Gastrocnemius medialis (tissue), 4 donors: ENCODE measurements around the gene CELF4. TPM values are rescaled to one million over a fixed set of nuclear protein-coding genes. Genes with fewer than 3 reads are reported as not detected.

Experiments used
- ATAC-seq, 2 donors: fragments of 150-250 bp; one replicate each; pipeline ENCODE4 v1.9.1; 2016
- DNase-seq, 2 donors: peaks; one replicate each; pipeline ENCODE4 v3.0.0-alpha.2; 2019
- H3K27ac ChIP-seq, 4 donors: fragments of 200-600 bp; sonication (generic); 1 replicate in 1 of 4; 2 replicates in 3 of 4; pipeline ENCODE4 v1.5.1; 2016 to 2018; ENCODE audit warnings: mild to moderate bottlenecking in 2 of 4, moderate library complexity in 1 of 4
- H3K27me3 ChIP-seq, 3 donors: fragments of 200-600 bp; sonication (generic) in 2 of 3; 1 replicate in 1 of 3; 2 replicates in 2 of 3; pipeline versions ENCODE4 v1.5.1 to v1.6.0; 2016 to 2019; ENCODE audit warnings: mild to moderate bottlenecking in 1 of 3, moderate library complexity in 1 of 3
- H3K36me3 ChIP-seq, 2 donors: fragments of 200-600 bp; sonication (generic) in 1 of 2; one replicate each; pipeline ENCODE4 v1.5.1; 2017 to 2018
- H3K4me1 ChIP-seq, 2 donors: fragments of 200-600 bp; sonication (generic) in 1 of 2; one replicate each; pipeline ENCODE4 v1.5.1; 2016 to 2017; ENCODE audit warnings: mild to moderate bottlenecking in 2 of 2
- H3K4me3 ChIP-seq, 4 donors: fragments of 200-600 bp; sonication (generic) in 3 of 4; 1 replicate in 1 of 4; 2 replicates in 3 of 4; pipeline ENCODE4 v1.5.1; 2016 to 2019; ENCODE audit warnings: mild to moderate bottlenecking in 2 of 4
- H3K9me3 ChIP-seq, 3 donors: fragments of 200-600 bp; sonication (generic) in 2 of 3; 1 replicate in 1 of 3; 2 replicates in 2 of 3; pipeline ENCODE4 v1.5.1; 2016 to 2019
- POLR2A ChIP-seq, 2 donors: fragments of 450-650 bp; IDR thresholded peaks; one replicate each; pipeline ENCODE4 v1.6.1; 2017; ENCODE audit warnings: antibody characterized with exemption in 2 of 2, mild to moderate bottlenecking in 2 of 2, moderate library complexity in 2 of 2
- in situ Hi-C, 4 donors: fragments of 200-750 bp; cut with MboI; loops; one replicate each; pipeline versions ENCODE4 v1.15.0 to v1.8.0; 2017; ENCODE audit warnings: low sequenced_read_pairs in 4 of 4
- intact Hi-C: fragments of 100-400 bp; cut with DNase I; formaldehyde crosslinking; loops from one replicate; pipeline ENCODE4 v1.15.1; 2023; ENCODE audit warnings: low total_unique reads
- total RNA-seq, 4 donors: library from RNA; depleted of rRNA; stranded (reverse); fragments of >200 nt; gene quantifications; one replicate each; pipeline versions ENCODE4 v1.1.0 to v1.2.3, GENCODE V29; 2016
- TF ChIP-seq, protein P1 (sequence below), 5 experiments: fragments of 450-650 bp in 3 of 5; fragments of 200-600 bp in 2 of 5; sonication (generic) in 2 of 5; IDR thresholded peaks in 4 of 5; conservative IDR thresholded peaks in 1 of 5; 1 replicate in 4 of 5; 2 replicates in 1 of 5; pipeline ENCODE4 v1.5.1; 2016 to 2019; ENCODE audit warnings: antibody characterized with exemption in 5 of 5, mild to moderate bottlenecking in 3 of 5, moderate library complexity in 3 of 5

The CELF4 gene
- total RNA-seq, 4 donors from 2014 or later = not detected

DNA sequence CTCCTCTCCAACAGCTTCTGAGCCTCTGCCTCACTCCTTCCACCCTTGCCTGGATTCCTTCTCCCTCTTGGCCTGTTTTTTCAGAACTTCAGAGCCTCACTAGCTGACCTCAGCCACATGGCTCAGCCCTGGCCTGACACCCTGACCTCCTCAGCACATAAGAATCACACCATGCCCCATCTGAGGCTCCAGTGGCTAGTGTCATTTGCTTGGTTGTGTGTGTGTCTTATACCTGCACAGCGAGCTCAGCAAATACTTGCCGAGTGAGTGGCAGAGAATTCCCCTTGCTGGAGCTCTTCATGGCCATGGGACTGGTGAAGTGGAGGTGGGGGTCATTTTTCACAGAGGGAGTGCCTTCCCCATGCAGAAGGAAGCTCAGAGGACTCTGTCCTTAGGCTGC lies 70.2 kb downstream of the CELF4 start:
- in situ Hi-C loops (no loop called here), intact Hi-C loops (no loop called here)
- TF ChIP-seq POLR2A (IDR thresholded peaks at IDR 0.05) = no peak
- TF ChIP-seq, protein P1, sequence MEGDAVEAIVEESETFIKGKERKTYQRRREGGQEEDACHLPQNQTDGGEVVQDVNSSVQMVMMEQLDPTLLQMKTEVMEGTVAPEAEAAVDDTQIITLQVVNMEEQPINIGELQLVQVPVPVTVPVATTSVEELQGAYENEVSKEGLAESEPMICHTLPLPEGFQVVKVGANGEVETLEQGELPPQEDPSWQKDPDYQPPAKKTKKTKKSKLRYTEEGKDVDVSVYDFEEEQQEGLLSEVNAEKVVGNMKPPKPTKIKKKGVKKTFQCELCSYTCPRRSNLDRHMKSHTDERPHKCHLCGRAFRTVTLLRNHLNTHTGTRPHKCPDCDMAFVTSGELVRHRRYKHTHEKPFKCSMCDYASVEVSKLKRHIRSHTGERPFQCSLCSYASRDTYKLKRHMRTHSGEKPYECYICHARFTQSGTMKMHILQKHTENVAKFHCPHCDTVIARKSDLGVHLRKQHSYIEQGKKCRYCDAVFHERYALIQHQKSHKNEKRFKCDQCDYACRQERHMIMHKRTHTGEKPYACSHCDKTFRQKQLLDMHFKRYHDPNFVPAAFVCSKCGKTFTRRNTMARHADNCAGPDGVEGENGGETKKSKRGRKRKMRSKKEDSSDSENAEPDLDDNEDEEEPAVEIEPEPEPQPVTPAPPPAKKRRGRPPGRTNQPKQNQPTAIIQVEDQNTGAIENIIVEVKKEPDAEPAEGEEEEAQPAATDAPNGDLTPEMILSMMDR (IDR thresholded peaks at IDR 0.05 in 4 of 5, conservative IDR thresholded peaks at IDR 0.05 in 1 of 5) = no peak
- Histone ChIP-seq H3K4me3 (no peak overlapping the region), H3K9me3 (no peaks in the 10 kb centered on the region), H3K36me3 (no peaks in the 10 kb centered on the region), H3K27me3 (peaks cover 0 to 4% (median 1%) of the 10 kb centered on the region in 3 donors), H3K4me1 (no peaks in the 10 kb centered on the region), H3K27ac (no peak overlapping the region)
- no peak for DNase-seq
- ATAC-seq = no peak

GRCh38 chr18:37494406-37494805 lies 71.2 kb downstream of the CELF4 start:
- Histone ChIP-seq H3K4me3 (no peak overlapping the region), H3K36me3 (no peaks in the 10 kb centered on the region), H3K27ac (no peak overlapping the region), H3K4me1 (no peaks in the 10 kb centered on the region), H3K27me3 (peaks cover 0 to 13% (median 9%) of the 10 kb centered on the region in 3 donors), H3K9me3 (no peaks in the 10 kb centered on the region)
- in situ Hi-C loops = no loop called here
- intact Hi-C loops = no loop called here
- TF ChIP-seq POLR2A (IDR thresholded peaks at IDR 0.05) = no peak
- TF ChIP-seq, protein P1 (IDR thresholded peaks at IDR 0.05 in 4 of 5, conservative IDR thresholded peaks at IDR 0.05 in 1 of 5) = no peak
- DNase-seq (no peak), ATAC-seq (no peak)

DNA sequence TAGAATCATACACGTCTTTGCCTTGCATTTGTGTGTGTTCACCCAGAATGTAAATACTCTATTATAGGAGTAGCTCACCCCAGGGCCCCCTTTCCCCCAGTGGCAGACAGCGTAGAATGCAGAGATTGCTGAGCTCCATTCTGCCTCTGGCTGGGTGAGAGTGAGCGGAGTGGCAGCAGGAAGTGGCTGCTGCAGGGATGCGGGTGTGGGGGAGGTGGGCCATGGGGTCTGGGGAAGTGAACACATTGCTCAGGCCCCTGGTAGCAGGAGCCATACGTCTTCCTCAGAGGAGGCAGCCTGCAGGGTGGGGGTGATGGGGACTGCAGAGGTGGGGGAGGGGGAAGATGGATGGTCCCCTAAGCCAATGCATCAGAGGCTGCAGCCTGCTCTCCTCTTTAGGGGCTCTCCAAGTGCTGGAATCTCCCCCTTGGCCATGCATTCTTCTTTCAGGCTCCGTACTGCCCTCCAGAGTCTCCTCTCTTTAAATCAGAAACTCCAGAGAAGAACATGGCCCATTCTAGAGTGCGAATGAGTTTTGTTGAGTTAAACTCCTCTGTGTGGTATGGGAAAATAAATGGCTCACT lies 72.2 kb downstream of the CELF4 start:
- intact Hi-C loops (no loop called here), in situ Hi-C loops (no loop called here)
- H3K36me3 ChIP-seq = no peaks in the 10 kb centered on the region
- ATAC-seq = no peak
- H3K27me3 ChIP-seq = peaks cover 6 to 19% (median 19%) of the 10 kb centered on the region in 3 donors
- no peak for DNase-seq
- no peak overlapping the region for H3K4me3 ChIP-seq
- no peaks in the 10 kb centered on the region for H3K9me3 ChIP-seq
- H3K27ac ChIP-seq = no peak overlapping the region
- TF ChIP-seq, protein P1 (IDR thresholded peaks at IDR 0.05 in 4 of 5, conservative IDR thresholded peaks at IDR 0.05 in 1 of 5) = no peak
- no peak for TF ChIP-seq POLR2A (IDR thresholded peaks at IDR 0.05)
- H3K4me1 ChIP-seq = no peaks in the 10 kb centered on the region

DNA sequence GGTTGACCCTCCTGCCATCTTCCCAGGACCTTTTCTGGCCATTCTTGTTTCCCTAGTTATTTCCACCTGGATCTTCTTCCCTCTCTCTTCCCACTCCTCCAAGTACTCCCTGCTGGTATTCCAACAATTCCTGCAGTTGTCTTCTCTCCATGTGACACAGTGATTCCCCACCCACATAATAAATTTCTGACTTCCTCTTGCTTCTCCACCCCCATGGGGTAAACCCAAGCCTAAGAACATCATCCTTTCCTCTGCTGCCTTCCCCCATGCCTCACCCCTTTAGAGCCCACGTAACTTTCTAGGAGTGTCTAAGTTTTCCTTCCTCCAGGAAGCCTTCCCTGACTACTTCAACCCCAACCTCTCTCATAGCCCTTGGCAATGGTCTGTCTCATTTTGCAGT lies 72.6 kb downstream of the CELF4 start:
- H3K4me3 ChIP-seq = no peak overlapping the region
- no peak overlapping the region for H3K27ac ChIP-seq
- no peaks in the 10 kb centered on the region for H3K36me3 ChIP-seq
- no peak for TF ChIP-seq POLR2A (IDR thresholded peaks at IDR 0.05)
- TF ChIP-seq, protein P1 (IDR thresholded peaks at IDR 0.05 in 4 of 5, conservative IDR thresholded peaks at IDR 0.05 in 1 of 5) = no peak
- no peak for DNase-seq
- no peak for ATAC-seq
- in situ Hi-C loops (no loop called here), intact Hi-C loops (no loop called here)
- no peaks in the 10 kb centered on the region for H3K9me3 ChIP-seq
- no peaks in the 10 kb centered on the region for H3K4me1 ChIP-seq
- peaks cover 11 to 24% (median 24%) of the 10 kb centered on the region in 3 donors for H3K27me3 ChIP-seq

DNA sequence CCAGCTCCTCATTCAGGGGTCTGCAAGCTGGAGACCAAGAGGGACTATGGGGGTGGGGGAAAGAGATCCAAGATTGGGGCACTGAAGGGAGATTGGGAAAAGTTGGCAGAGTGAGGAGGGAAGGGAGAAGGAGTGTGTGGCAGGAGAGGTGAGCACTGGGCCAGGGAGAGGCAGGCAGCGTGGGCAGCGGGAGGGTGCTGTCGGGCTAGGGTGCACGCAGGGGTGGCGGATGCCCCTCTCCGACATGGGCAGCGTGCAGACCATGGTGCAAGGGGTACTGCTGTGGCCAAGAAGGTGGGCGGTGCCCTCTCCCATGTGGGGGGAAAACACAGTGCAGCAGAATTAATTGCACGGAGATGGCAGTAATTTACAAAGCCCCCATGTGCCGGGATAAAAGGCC lies 74.1 kb downstream of the CELF4 start:
- H3K36me3 ChIP-seq = no peaks in the 10 kb centered on the region
- H3K27me3 ChIP-seq = peaks cover 24 to 38% (median 38%) of the 10 kb centered on the region in 3 donors
- no peak for ATAC-seq
- H3K27ac ChIP-seq = no peak overlapping the region
- H3K9me3 ChIP-seq = no peaks in the 10 kb centered on the region
- DNase-seq = no peak
- in situ Hi-C loops (no loop called here), intact Hi-C loops (no loop called here)
- TF ChIP-seq POLR2A (IDR thresholded peaks at IDR 0.05) = no peak
- TF ChIP-seq, protein P1 (IDR thresholded peaks at IDR 0.05 in 4 of 5, conservative IDR thresholded peaks at IDR 0.05 in 1 of 5) = no peak
- no peak overlapping the region for H3K4me3 ChIP-seq
- no peaks in the 10 kb centered on the region for H3K4me1 ChIP-seq
